Measurements from ENCODE around the gene RBFOX2. TPM values are rescaled to one million over a fixed set of nuclear protein-coding genes. Genes with fewer than 3 reads are reported as not detected.

Gene RBFOX2
- total and polyA plus RNA-seq, 2 donors (not counting 3 experiments of a cell fraction or from before 2014, with no cell fraction given) = 125 to 142 TPM

DNA sequence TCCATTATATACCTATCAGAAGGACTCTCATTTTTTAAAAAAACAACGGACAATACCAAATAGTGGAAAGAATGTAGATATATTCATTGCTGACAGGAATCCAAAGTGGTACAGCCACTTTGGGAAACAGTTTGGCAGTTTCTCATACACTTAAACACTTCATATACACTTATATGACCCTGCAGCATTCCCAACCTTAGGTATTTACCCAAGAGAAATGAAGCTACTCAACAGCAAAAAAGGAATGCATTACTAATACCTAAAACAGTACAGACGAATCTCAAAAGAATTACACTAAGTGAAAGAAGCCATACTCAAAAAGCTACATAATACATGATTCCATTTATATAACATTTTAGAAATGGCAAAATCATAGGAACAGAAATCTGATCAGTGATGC lies 51.5 kb downstream of the RBFOX2 start:
- Histone ChIP-seq H3K27ac (ENCODE audit: insufficient read depth, low read depth, low read length) (no peak overlapping the region), H3K4me1 (ENCODE audit: control insufficient read depth, extremely low read depth, insufficient read depth, low read length) (peaks cover 14% of the 10 kb centered on the region), H3K4me3 (replicated peaks in 1 of 3; ENCODE audit: insufficient read depth in 1 of 3, low read depth in 1 of 3, low read length in 3 of 3) (no peak overlapping the region), H3K79me2 (ENCODE audit: control insufficient read depth, insufficient read depth, low read length) (peaks cover 46% of the 10 kb centered on the region), H4K20me1 (replicated peaks; ENCODE audit: control insufficient read depth, extremely low read depth, insufficient read depth, low read length) (no peaks in the 10 kb centered on the region), H3K36me3 (ENCODE audit: control insufficient read depth in 2 of 2, extremely low read depth in 1 of 2, insufficient read depth in 2 of 2, low read length in 2 of 2) (no peaks in the 10 kb centered on the region), H3K9me3 (replicated peaks; ENCODE audit: control insufficient read depth, insufficient read depth, low read length) (no peaks in the 10 kb centered on the region), H2AFZ (ENCODE audit: low read depth, low read length) (no peak overlapping the region), H3K9me1 (replicated peaks; ENCODE audit: control insufficient read depth, extremely low read depth, insufficient read depth, low read length) (no peaks in the 10 kb centered on the region), H3K4me2 (ENCODE audit: insufficient read depth, low read length) (no peak overlapping the region), H3K9ac (replicated peaks; ENCODE audit: extremely low read depth, insufficient read depth, low read length) (no peak overlapping the region), H3K27me3 (ENCODE audit: control insufficient read depth in 2 of 2, insufficient read depth in 2 of 2, low read length in 2 of 2) (no peaks in the 10 kb centered on the region)
- intact Hi-C loops (cut with micrococcal nuclease) = no loop called here
- DNase-seq (ENCODE audit: low read depth, low spot score) = no peak
- CTCF ChIA-PET = interaction anchor here (0.9 kb wide), 1 partner anchor 10 kb away, joined by 3 read pairs; no protein-coding TSS in a partner anchor
- no TSS peak for BruUV-seq (replicated peaks)
- POLR2A ChIA-PET = no interaction called here
- dilution Hi-C loops (cut with MboI; ENCODE audit: extremely low pct_ligation_motif_present, low sequenced_read_pairs) = no loop called here
- TF ChIP-seq GATA2 (IDR thresholded peaks at IDR 0.05; ENCODE audit: insufficient read depth, insufficient read length, low read depth, low read length) (no peak), CTCF (IDR thresholded peaks at IDR 0.05; ENCODE audit: extremely low read depth in 1 of 2, insufficient read depth in 1 of 2, low read depth in 1 of 2, low read length in 2 of 2) (no peak), POLR2AphosphoS5 (IDR thresholded peaks at IDR 0.05; ENCODE audit: insufficient read depth, low read depth, low read length) (no peak), JUN (IDR thresholded peaks at IDR 0.05; ENCODE audit: borderline replicate concordance, insufficient read depth, insufficient read length, low read depth) (no peak), MYC (IDR thresholded peaks at IDR 0.05; ENCODE audit: low read depth, low read length) (no peak), POLR2A (IDR thresholded peaks at IDR 0.05; ENCODE audit: low read depth, low read length) (no peak), EZH2 (IDR thresholded peaks at IDR 0.05; ENCODE audit: borderline replicate concordance, low read depth, low read length, severe bottlenecking) (no peak), FOS (IDR thresholded peaks at IDR 0.05; ENCODE audit: borderline replicate concordance, insufficient read depth, low read length) (no peak)
- TF ChIP-seq, protein P1, sequence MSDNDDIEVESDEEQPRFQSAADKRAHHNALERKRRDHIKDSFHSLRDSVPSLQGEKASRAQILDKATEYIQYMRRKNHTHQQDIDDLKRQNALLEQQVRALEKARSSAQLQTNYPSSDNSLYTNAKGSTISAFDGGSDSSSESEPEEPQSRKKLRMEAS (IDR thresholded peaks at IDR 0.05; ENCODE audit: insufficient read depth, insufficient read length) = no peak
- FAIRE-seq = no peak
